ENCODE measurements around the gene SCARF1. TPM values are rescaled to one million over a fixed set of nuclear protein-coding genes. Genes with fewer than 3 reads are reported as not detected.

SCARF1 gene
- polyA plus RNA-seq, 1 donor from 2014 or later, result 3.0 TPM

DNA sequence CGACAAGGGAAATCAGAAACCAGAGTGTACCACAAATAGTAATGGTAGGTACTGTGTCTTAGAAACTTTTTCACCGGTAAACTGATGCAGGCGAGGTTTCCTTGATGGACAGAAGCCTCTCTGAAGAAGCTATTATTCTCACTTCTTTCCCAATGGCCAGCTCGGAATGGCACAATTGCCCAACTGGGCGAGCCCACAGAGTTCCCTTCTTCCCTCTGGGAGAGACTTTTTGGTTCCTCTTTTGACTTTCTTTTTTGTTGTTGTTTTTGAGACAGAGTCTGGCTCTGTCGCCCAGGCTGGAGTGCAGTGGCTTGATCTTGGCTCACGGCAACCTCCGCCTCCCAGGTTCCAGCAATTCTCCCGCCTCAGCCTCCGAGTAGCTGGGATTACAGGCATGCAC lies 33.8 kb downstream of the SCARF1 start:
- Histone ChIP-seq H3F3A (ENCODE audit: insufficient read depth, low read length, poor library complexity, severe bottlenecking) (no peaks in the 10 kb centered on the region), H4K20me1 (ENCODE audit: insufficient read depth) (no peaks in the 10 kb centered on the region), H3K4me3 (ENCODE audit: low read length) (no peak overlapping the region), H3K36me3 (ENCODE audit: insufficient read depth, low read length) (no peaks in the 10 kb centered on the region), H3K4me2 (ENCODE audit: low read length) (no peak overlapping the region), H3K9ac (ENCODE audit: low read length) (no peak overlapping the region), H3K27me3 (ENCODE audit: insufficient read depth, low read depth, low read length) (no peaks in the 10 kb centered on the region), H3K9me2 (ENCODE audit: insufficient read depth, low read length) (no peaks in the 10 kb centered on the region), H3K27ac (ENCODE audit: low read length) (no peak overlapping the region), H3K79me2 (replicated peaks; ENCODE audit: insufficient read depth, low read length) (no peaks in the 10 kb centered on the region), H2AFZ (ENCODE audit: low read depth, low read length) (no peak overlapping the region), H3K9me3 (ENCODE audit: low read length) (no peaks in the 10 kb centered on the region)
- TF ChIP-seq SMC3 (conservative IDR thresholded peaks at IDR 0.05; ENCODE audit: poor library complexity), result no peak

GRCh38 chr17:1608676-1609075 lies 36.9 kb downstream of the SCARF1 start:
- TF ChIP-seq POLR2AphosphoS5 (IDR thresholded peaks at IDR 0.05) (no peak), MXI1 (conservative IDR thresholded peaks at IDR 0.05; ENCODE audit: poor library complexity, severe bottlenecking) (no peak), EZH2 (IDR thresholded peaks at IDR 0.05; ENCODE audit: borderline replicate concordance, insufficient read depth, low read length, poor library complexity, severe bottlenecking) (no peak), TAF1 (IDR thresholded peaks at IDR 0.05; ENCODE audit: low read depth) (no peak), SMC3 (conservative IDR thresholded peaks at IDR 0.05; ENCODE audit: poor library complexity) (no peak), RAD21 (conservative IDR thresholded peaks at IDR 0.05) (no peak), REST (IDR thresholded peaks at IDR 0.05; ENCODE audit: borderline replicate concordance) (no peak), EP300 (conservative IDR thresholded peaks at IDR 0.05; ENCODE audit: poor library complexity, severe bottlenecking) (no peak)
- TF ChIP-seq, protein P1, sequence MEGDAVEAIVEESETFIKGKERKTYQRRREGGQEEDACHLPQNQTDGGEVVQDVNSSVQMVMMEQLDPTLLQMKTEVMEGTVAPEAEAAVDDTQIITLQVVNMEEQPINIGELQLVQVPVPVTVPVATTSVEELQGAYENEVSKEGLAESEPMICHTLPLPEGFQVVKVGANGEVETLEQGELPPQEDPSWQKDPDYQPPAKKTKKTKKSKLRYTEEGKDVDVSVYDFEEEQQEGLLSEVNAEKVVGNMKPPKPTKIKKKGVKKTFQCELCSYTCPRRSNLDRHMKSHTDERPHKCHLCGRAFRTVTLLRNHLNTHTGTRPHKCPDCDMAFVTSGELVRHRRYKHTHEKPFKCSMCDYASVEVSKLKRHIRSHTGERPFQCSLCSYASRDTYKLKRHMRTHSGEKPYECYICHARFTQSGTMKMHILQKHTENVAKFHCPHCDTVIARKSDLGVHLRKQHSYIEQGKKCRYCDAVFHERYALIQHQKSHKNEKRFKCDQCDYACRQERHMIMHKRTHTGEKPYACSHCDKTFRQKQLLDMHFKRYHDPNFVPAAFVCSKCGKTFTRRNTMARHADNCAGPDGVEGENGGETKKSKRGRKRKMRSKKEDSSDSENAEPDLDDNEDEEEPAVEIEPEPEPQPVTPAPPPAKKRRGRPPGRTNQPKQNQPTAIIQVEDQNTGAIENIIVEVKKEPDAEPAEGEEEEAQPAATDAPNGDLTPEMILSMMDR (IDR thresholded peaks at IDR 0.05; ENCODE audit: poor library complexity, severe bottlenecking), result no peak
- H3K27ac ChIP-seq (ENCODE audit: low read length), result no peak overlapping the region
- H4K20me1 ChIP-seq (ENCODE audit: insufficient read depth), result no peaks in the 10 kb centered on the region
- no peaks in the 10 kb centered on the region for H3K36me3 ChIP-seq (ENCODE audit: insufficient read depth, low read length)
- H3K9me2 ChIP-seq (ENCODE audit: insufficient read depth, low read length), result no peaks in the 10 kb centered on the region
- no peak overlapping the region for H2AFZ ChIP-seq (ENCODE audit: low read depth, low read length)
- no peaks in the 10 kb centered on the region for H3K79me2 ChIP-seq (replicated peaks; ENCODE audit: insufficient read depth, low read length)
- H3K4me2 ChIP-seq (ENCODE audit: low read length), result no peak overlapping the region
- H3K9ac ChIP-seq (ENCODE audit: low read length), result no peak overlapping the region
- H3K27me3 ChIP-seq (ENCODE audit: insufficient read depth, low read depth, low read length), result no peaks in the 10 kb centered on the region
- H3K4me3 ChIP-seq (ENCODE audit: low read length), result no peak overlapping the region
- no peaks in the 10 kb centered on the region for H3K9me3 ChIP-seq (ENCODE audit: low read length)
- H3F3A ChIP-seq (ENCODE audit: insufficient read depth, low read length, poor library complexity, severe bottlenecking), result no peaks in the 10 kb centered on the region

DNA sequence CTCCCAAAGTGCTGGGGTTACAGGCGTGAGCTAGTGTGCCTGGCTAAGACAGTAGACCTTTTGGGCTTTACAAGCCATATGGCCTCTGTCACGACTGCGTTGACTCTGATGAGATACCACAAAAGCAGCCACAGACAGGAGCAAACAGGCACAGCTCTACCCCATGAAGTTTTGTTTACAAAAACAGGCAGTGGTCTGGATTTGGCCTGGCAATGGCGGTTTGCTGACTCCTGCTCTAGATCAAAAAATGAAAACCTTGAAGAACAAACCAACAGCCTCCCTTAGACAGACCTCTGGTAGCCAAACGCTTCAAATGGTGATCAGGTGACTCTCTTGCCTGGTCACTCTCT lies 37.6 kb downstream of the SCARF1 start:
- Histone ChIP-seq H3K79me2 (replicated peaks; ENCODE audit: insufficient read depth, low read length) (no peaks in the 10 kb centered on the region), H3K9me2 (ENCODE audit: insufficient read depth, low read length) (no peaks in the 10 kb centered on the region), H3K27me3 (ENCODE audit: insufficient read depth, low read depth, low read length) (no peaks in the 10 kb centered on the region), H3K4me2 (ENCODE audit: low read length) (no peak overlapping the region), H3K4me3 (ENCODE audit: low read length) (no peak overlapping the region), H3K9ac (ENCODE audit: low read length) (no peak overlapping the region), H2AFZ (ENCODE audit: low read depth, low read length) (no peak overlapping the region), H3F3A (ENCODE audit: insufficient read depth, low read length, poor library complexity, severe bottlenecking) (no peaks in the 10 kb centered on the region), H3K27ac (ENCODE audit: low read length) (no peak overlapping the region), H3K9me3 (ENCODE audit: low read length) (no peaks in the 10 kb centered on the region), H4K20me1 (ENCODE audit: insufficient read depth) (no peaks in the 10 kb centered on the region), H3K36me3 (ENCODE audit: insufficient read depth, low read length) (no peaks in the 10 kb centered on the region)
- TF ChIP-seq, protein P1 (IDR thresholded peaks at IDR 0.05; ENCODE audit: poor library complexity, severe bottlenecking), result no peak
- TF ChIP-seq MXI1 (conservative IDR thresholded peaks at IDR 0.05; ENCODE audit: poor library complexity, severe bottlenecking) (no peak), RAD21 (conservative IDR thresholded peaks at IDR 0.05) (no peak), TAF1 (IDR thresholded peaks at IDR 0.05; ENCODE audit: low read depth) (no peak), EZH2 (IDR thresholded peaks at IDR 0.05; ENCODE audit: borderline replicate concordance, insufficient read depth, low read length, poor library complexity, severe bottlenecking) (no peak), POLR2AphosphoS5 (IDR thresholded peaks at IDR 0.05) (no peak), SMC3 (conservative IDR thresholded peaks at IDR 0.05; ENCODE audit: poor library complexity) (no peak), EP300 (conservative IDR thresholded peaks at IDR 0.05; ENCODE audit: poor library complexity, severe bottlenecking) (no peak), REST (IDR thresholded peaks at IDR 0.05; ENCODE audit: borderline replicate concordance) (no peak)

All from neural cell (in vitro differentiated cells).